ENCODE results near the gene ZNF850.
"Not testable (repeated sequence)": the region's sequence is repeated elsewhere in the genome, so short reads cannot be mapped to it uniquely, and the experiment has no call there.

The ZNF850 gene

DNA sequence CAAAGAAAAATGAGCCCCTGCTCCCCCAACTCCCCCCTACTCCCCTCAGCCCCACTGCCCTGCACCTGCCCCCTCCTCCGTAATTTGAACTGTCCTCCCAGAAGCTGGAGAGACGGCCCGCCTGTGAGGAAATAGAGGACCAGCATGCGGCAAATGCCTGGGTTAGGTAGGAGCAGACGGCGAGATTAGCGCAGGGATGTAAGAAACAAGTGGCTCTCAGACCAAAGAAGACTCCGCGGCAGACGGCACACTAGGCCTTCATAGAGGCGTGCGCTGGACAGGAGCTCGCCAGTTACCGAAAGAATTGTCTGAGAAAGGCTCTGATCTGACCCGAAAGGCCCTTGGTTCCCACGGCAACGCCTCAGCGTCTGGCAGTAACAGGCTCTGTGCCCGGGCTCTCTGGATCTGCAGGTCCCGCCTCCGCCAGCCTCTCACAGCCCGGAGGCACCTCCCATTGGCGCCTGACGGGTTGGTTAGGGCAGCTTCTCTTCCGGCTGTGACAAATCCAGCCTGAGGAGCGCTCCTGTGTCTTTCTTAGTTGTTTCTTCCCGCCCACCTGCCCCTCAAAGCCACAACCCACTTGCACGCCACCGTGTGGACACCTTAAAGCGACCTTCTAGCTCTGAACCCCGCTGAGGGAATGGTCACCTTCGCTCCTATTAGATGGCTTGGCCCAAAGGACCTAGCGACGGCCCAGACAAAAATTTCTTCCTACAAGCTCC, 19.0 kb upstream of the ZNF850 start:
- H3K36me3 ChIP-seq (ENCODE audit: control insufficient read depth in 2 of 2, insufficient read depth in 1 of 2, low read length in 2 of 2); H3K4me1 ChIP-seq (ENCODE audit: control insufficient read depth, insufficient read depth, low read length); H3K27ac ChIP-seq (ENCODE audit: extremely low read depth, low read depth, low read length); H3K4me3 ChIP-seq (ENCODE audit: low read depth, low read length); POLR2A ChIA-PET; H3K9me3 ChIP-seq (ENCODE audit: control insufficient read depth, insufficient read depth, low read depth, low read length): not testable (repeated sequence)
- CTCF ChIA-PET = interaction anchor here (0.6 kb wide), 1 partner anchor 110 kb away, joined by 4 read pairs; no protein-coding TSS in a partner anchor

DNA sequence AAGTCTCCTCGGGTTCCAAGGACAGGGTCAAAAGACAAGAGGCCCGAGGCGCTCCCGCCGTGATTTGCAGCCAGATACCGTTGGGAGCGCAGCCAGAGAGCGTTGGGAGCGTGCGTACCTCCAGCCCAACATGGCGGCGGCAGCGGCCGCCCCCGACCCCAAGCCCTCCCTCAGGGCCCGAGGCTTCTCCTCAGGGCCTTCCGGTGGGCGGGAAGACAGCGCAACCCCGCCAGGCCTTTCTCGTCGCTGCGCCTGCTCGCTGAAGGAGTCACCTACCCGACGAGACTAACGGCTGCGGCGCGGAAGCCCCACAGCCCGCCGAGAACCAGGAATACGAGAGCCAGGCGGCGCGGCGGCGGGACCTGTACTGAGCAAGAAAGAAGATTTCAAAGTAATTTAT, 3.2 kb upstream of the ZNF850 start:
- no peak for TF ChIP-seq OSR2 (tag by site-specific recombination; IDR thresholded peaks at IDR 0.05)
- no peak for TF ChIP-seq ZNF138 (tag by site-specific recombination; IDR thresholded peaks at IDR 0.05; ENCODE audit: borderline replicate concordance)
- TF ChIP-seq ZNF785 (tag by site-specific recombination; IDR thresholded peaks at IDR 0.05) = no peak
- TF ChIP-seq, protein P1, sequence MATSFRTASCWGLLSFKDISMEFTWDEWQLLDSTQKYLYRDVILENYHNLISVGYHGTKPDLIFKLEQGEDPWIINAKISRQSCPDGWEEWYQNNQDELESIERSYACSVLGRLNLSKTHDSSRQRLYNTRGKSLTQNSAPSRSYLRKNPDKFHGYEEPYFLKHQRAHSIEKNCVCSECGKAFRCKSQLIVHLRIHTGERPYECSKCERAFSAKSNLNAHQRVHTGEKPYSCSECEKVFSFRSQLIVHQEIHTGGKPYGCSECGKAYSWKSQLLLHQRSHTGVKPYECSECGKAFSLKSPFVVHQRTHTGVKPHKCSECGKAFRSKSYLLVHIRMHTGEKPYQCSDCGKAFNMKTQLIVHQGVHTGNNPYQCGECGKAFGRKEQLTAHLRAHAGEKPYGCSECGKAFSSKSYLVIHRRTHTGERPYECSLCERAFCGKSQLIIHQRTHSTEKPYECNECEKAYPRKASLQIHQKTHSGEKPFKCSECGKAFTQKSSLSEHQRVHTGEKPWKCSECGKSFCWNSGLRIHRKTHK (tag by site-specific recombination; IDR thresholded peaks at IDR 0.05) = no peak
- TF ChIP-seq ZNF202 (tag by site-specific recombination; IDR thresholded peaks at IDR 0.05; ENCODE audit: borderline replicate concordance) = 0 out of 2 replicates have a peak, but pooled peaks have one; percentile 60
- no peak for TF ChIP-seq ZXDB (tag by site-specific recombination; IDR thresholded peaks at IDR 0.05)
- TF ChIP-seq ZNF792 (tag by site-specific recombination; IDR thresholded peaks at IDR 0.05) = no peak
- TF ChIP-seq ZEB2 (tag by site-specific recombination; IDR thresholded peaks at IDR 0.05) = no peak
- H3K27ac ChIP-seq (ENCODE audit: extremely low read depth, low read depth, low read length) = no peak overlapping the region
- no peaks in the 10 kb centered on the region for H3K4me1 ChIP-seq (ENCODE audit: control insufficient read depth, insufficient read depth, low read length)
- H3K4me3 ChIP-seq (ENCODE audit: low read depth, low read length) = no peak overlapping the region
- H3K9me3 ChIP-seq (ENCODE audit: control insufficient read depth, insufficient read depth, low read depth, low read length) = peaks cover 10% of the 10 kb centered on the region
- ChIA-PET POLR2A (no interaction called here), CTCF (no interaction called here)
- H3K36me3 ChIP-seq (ENCODE audit: control insufficient read depth in 2 of 2, insufficient read depth in 1 of 2, low read length in 2 of 2) = peaks cover 33 to 42% of the 10 kb centered on the region in 2 experiments; a peak in 2 of 3 replicates

DNA sequence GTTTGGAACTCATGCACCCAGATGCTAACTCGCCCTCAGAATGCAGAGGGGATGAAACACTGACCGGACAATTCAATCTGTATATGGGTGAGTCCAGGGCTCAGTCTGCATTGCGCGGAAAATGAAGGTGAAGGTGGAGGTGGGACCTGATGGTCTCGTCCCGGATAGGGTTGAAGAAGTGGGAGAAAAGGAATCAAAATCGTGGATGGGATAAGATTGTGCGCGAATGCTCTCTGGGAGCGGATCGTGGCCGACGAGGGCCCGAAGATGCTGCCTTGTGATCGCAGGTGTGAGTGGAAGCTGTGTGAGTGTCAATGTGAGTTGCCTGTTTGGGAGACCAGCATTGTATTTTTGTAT, 594 bp upstream of the ZNF850 start:
- peak overlapping the region; percentile 53 for H3K4me3 ChIP-seq (ENCODE audit: low read depth, low read length)
- no peak for TF ChIP-seq ZNF596 (tag by site-specific recombination; IDR thresholded peaks at IDR 0.05)
- TF ChIP-seq, protein P2, sequence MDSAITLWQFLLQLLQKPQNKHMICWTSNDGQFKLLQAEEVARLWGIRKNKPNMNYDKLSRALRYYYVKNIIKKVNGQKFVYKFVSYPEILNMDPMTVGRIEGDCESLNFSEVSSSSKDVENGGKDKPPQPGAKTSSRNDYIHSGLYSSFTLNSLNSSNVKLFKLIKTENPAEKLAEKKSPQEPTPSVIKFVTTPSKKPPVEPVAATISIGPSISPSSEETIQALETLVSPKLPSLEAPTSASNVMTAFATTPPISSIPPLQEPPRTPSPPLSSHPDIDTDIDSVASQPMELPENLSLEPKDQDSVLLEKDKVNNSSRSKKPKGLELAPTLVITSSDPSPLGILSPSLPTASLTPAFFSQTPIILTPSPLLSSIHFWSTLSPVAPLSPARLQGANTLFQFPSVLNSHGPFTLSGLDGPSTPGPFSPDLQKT (IDR thresholded peaks at IDR 0.05; ENCODE audit: borderline replicate concordance, low read depth, low read length) = no peak
- TF ChIP-seq GLI4 (tag by site-specific recombination; IDR thresholded peaks at IDR 0.05) = no peak
- no peak for TF ChIP-seq ZFP41 (tag by site-specific recombination; IDR thresholded peaks at IDR 0.05; ENCODE audit: borderline replicate concordance)
- no peak for TF ChIP-seq ZNF544 (tag by site-specific recombination; IDR thresholded peaks at IDR 0.05)
- peak; percentile 60 for TF ChIP-seq ZEB2 (tag by site-specific recombination; IDR thresholded peaks at IDR 0.05)
- TF ChIP-seq ZNF16 (tag by site-specific recombination; IDR thresholded peaks at IDR 0.05; ENCODE audit: low read depth) = no peak
- TF ChIP-seq ZNF214 (tag by site-specific recombination; IDR thresholded peaks at IDR 0.05; ENCODE audit: borderline replicate concordance) = no peak
- TF ChIP-seq, protein P3, sequence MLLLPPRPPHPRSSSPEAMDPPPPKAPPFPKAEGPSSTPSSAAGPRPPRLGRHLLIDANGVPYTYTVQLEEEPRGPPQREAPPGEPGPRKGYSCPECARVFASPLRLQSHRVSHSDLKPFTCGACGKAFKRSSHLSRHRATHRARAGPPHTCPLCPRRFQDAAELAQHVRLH (tag by site-specific recombination; IDR thresholded peaks at IDR 0.05) = no peak
- TF ChIP-seq, protein P4, sequence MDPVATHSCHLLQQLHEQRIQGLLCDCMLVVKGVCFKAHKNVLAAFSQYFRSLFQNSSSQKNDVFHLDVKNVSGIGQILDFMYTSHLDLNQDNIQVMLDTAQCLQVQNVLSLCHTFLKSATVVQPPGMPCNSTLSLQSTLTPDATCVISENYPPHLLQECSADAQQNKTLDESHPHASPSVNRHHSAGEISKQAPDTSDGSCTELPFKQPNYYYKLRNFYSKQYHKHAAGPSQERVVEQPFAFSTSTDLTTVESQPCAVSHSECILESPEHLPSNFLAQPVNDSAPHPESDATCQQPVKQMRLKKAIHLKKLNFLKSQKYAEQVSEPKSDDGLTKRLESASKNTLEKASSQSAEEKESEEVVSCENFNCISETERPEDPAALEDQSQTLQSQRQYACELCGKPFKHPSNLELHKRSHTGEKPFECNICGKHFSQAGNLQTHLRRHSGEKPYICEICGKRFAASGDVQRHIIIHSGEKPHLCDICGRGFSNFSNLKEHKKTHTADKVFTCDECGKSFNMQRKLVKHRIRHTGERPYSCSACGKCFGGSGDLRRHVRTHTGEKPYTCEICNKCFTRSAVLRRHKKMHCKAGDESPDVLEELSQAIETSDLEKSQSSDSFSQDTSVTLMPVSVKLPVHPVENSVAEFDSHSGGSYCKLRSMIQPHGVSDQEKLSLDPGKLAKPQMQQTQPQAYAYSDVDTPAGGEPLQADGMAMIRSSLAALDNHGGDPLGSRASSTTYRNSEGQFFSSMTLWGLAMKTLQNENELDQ (tag by site-specific recombination; IDR thresholded peaks at IDR 0.05; ENCODE audit: low read depth) = no peak
- TF ChIP-seq ZNF585B (tag by site-specific recombination; IDR thresholded peaks at IDR 0.05) = no peak
- no peak for TF ChIP-seq MEIS1 (CRISPR knock-in tag; IDR thresholded peaks at IDR 0.05; ENCODE audit: borderline replicate concordance)
- TF ChIP-seq, protein P5, sequence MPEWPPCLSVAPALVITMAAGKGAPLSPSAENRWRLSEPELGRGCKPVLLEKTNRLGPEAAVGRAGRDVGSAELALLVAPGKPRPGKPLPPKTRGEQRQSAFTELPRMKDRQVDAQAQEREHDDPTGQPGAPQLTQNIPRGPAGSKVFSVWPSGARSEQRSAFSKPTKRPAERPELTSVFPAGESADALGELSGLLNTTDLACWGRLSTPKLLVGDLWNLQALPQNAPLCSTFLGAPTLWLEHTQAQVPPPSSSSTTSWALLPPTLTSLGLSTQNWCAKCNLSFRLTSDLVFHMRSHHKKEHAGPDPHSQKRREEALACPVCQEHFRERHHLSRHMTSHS (tag by site-specific recombination; IDR thresholded peaks at IDR 0.05) = no peak
- TF ChIP-seq ZNF623 (tag by site-specific recombination; IDR thresholded peaks at IDR 0.05) = no peak
- TF ChIP-seq, protein P6, sequence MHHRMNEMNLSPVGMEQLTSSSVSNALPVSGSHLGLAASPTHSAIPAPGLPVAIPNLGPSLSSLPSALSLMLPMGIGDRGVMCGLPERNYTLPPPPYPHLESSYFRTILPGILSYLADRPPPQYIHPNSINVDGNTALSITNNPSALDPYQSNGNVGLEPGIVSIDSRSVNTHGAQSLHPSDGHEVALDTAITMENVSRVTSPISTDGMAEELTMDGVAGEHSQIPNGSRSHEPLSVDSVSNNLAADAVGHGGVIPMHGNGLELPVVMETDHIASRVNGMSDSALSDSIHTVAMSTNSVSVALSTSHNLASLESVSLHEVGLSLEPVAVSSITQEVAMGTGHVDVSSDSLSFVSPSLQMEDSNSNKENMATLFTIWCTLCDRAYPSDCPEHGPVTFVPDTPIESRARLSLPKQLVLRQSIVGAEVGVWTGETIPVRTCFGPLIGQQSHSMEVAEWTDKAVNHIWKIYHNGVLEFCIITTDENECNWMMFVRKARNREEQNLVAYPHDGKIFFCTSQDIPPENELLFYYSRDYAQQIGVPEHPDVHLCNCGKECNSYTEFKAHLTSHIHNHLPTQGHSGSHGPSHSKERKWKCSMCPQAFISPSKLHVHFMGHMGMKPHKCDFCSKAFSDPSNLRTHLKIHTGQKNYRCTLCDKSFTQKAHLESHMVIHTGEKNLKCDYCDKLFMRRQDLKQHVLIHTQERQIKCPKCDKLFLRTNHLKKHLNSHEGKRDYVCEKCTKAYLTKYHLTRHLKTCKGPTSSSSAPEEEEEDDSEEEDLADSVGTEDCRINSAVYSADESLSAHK (tag by site-specific recombination; IDR thresholded peaks at IDR 0.05) = no peak

More for the DNA sequence above, 594 bp upstream of the ZNF850 start:
- H3K36me3 ChIP-seq (ENCODE audit: control insufficient read depth in 2 of 2, insufficient read depth in 1 of 2, low read length in 2 of 2) = peaks cover 37 to 54% of the 10 kb centered on the region in 2 experiments; a peak in 2 of 3 replicates
- peaks cover 13% of the 10 kb centered on the region for H3K9me3 ChIP-seq (ENCODE audit: control insufficient read depth, insufficient read depth, low read depth, low read length)
- ChIA-PET CTCF (interaction anchor here (0.6 to 0.7 kb wide), 2 partner anchors 42 to 102 kb away, joined by 3 read pairs; no protein-coding TSS in a partner anchor), POLR2A (interaction anchor here (0.6 to 2.4 kb wide), 17 partner anchors 10 to 904 kb away, joined by 3 to 14 read pairs (median 5); partner anchors contain the start of genes POLR2I, TBCB, ZNF260 and ZNF345)
- H3K4me1 ChIP-seq (ENCODE audit: control insufficient read depth, insufficient read depth, low read length) = no peaks in the 10 kb centered on the region
- peak overlapping the region; percentile 84 for H3K27ac ChIP-seq (ENCODE audit: extremely low read depth, low read depth, low read length)

All from HEK293 (cell line).